ENCODE measurements around the gene ELANE.
"Not testable (repeated sequence)": the region's sequence is repeated elsewhere in the genome, so short reads cannot be mapped to it uniquely, and the experiment has no call there.

Gene ELANE

DNA sequence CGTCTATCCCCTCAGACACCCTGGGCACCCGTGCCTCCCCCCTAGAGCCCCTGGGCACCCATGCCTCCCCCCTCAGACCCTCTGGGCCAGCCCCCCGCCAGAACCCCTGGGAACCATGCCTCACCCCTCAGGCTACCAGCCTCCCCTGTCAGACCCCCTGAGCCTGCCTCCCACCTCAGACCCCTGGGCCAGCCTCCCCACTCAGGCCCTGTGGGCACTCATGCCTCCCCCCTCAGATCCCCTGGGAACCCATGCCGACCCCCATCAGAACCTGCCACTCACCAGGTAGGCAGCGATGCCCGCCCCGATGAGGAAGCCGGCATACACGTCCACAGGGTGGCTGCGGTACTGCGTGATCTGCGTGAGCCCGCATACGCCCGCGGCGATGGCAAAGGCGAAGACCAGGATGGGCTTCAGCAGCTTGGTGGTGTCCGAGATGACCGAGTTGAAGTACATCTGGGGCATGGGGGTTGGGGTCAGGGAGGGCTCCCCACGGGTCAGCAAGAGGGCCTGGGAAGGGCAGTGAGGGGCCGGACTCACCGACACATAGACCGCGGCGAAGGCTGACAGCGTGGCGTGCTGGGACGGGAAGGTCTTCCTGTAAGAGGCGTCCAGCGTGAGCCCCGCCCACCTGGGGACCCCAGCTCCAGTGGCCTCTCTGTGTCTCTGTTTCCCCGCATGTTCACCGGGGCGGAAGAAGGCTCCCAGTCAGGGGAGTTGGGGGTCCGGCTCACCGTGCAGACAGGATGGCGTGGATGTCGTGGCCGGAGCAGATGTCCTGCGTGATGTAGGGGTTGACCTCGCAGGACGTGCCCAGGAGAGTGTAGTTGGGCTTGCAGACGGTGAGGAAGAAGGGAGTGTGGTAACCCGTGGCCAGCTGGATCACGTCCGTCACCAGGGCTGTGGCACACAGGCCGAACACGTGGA, 37.7 kb upstream of the ELANE start:
- no peak for DNase-seq

DNA sequence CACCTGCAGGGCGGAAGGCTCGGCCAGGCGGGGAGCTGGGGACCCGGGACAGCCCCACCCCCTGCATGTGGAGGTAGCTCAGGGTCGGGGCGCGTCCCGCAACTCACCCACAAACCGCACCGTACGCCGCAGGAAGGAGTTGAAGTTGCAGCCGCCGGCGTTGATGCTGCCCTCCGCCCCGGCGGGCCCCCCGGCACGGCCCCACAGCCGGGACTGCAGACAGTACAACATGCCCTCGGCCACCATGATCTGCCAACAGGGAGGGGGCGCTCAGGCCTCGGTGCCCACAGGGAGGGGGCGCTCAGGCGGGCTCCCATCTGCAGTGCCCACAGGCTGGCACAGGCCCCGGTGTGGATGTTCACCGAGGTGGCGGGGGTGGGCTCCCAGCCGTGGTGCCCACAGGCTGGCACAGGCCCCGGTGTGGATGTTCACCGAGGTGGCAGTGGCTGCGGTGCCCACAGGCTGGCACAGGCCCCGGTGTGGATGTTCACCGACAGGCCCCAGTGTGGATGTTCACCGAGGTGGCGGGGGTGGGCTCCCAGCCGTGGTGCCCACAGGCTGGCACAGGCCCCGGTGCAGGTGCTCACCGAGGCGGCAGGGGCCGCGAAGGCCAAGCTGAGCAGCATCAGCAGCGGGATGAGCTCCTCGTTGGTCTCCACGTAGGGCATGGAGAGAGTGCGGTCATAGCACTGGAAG, 36.9 kb upstream of the ELANE start:
- no peak for DNase-seq

DNA sequence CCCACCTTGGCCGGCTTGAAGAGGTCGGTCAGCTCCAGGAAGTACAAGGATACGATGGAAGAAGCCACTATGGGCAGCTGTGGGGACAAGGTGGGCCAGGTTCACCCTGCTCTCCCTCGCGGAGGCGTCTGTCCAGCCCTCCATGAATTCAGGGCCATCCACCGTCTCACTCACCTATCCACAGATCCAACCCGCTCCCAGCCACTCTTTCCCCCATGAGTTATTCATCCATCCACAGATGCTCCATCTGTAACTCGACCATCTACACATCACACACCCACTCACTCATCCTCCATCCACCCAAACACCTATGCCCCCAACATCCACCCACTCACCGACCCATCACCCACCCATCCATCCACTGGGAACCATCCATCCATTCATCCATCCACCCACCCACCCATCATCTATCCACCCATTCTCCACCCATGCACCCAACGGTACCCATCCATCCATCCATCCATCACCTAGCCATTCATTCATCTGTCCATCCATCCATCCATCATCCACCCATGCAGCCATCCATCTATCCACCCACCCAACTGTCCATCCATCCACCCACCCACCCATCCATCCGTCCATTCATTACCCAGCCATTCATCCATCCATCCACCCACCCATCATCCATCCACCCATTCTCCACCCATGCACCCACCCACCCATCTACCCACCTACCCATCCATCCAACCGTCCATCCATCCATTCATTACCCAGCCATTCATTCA, 36.2 kb upstream of the ELANE start:
- DNase-seq: no peak

DNA sequence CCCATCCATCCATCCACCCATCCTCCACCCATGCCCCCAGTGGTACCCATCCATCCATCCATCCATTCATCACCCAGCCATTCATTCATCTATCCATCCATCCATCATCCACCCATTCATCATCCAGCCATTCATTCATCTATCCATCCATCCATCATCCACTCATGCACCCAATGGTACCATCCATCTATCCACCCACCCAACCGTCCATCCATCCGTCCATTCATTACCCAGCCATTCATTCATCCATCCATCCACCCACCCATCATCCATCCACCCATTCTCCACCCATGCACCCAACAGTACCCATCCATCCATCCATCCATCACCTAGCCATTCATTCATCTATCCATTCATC, 35.6 kb upstream of the ELANE start:
- no peak for DNase-seq

DNA sequence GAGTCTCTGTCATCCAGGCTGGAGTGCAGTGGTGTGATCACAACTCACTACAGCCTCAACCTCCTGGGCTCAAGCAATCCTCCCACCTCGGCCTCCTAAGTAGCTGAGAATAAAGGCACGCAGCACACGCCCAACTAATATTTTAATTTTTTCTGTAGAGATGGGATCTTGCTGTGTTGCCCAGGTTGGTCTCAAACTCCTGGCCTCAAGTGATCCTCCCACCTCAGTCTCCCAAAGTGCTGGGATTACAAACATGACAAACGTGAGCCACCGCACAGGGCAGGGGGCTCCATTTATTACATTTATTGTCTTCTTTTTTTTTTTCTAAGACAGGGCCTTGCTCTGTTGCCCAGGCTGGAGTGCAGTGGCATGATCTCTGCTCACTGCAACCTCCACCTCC, 31.9 kb upstream of the ELANE start:
- not testable (repeated sequence) for DNase-seq

DNA sequence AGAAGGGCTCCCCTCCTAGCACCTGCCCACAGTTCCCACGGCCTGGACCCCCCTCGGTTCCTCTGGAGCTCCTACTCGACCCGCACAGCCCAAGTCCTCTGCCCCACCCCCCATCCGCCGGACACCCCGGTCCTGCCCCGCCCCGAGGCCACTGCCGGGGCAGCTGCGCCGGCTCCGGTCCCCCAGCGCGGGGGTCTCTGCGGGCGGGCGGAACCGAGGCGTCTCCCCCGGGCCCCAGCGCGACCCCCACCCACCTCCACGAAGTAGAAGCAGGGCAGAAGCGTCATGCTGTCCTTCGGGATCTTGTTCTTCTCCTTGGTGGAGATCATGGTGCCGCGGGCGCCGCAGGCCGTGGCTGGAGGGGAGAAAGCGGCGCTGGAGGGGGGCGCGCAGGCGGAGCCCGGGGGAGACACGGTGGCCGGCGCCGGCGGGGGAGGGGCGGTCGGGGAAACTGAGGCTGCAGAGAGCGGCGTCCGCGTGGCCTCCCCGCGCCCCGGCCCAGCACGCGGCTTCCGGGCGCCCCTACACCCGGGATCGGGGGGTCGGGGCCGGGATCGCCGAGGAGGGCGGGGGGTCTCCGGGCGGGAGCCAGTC, 30.8 kb upstream of the ELANE start:
- DNase-seq: no peak

DNA sequence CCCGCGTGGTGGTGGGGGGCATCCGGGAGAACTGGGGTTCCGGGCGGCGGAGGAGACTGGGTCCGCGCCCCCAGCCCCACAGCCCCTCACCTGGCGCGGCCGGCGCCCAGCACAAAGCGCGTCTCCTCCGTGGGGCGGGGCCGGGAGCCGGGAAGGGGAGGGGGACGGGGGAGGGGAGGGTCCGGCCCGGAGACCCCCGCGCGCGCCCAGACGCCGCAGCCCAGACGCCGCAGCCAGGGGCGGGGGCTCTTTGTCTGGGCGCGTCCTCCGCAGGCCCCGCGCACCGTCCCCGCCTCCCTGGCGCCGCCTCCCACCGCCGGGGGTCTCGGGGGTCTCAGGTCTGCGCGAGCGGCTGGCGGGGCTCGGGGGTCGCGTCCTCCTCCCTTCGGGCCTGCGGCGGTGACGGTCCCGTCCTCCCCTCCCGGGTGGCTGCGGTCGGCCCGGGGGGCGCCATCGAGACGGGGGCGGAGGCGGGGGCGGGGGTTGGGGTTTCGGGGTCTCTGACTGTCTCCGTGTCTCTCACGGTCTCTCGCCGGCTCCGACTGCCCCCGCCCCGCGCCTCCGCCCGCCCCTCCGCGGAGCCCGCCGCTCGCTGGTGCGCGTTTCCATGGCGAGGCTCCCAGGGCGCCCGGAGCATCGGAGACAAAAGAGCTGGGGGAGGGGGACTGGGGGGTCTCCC, 30.1 kb upstream of the ELANE start, which contains the start of gene PLPPR3:
Gene PLPPR3 (minus strand): TSS at position 131 of the 679 bp plus-strand sequence. CDS start 396 bp downstream, outside the sequence.
- no peak for DNase-seq

DNA sequence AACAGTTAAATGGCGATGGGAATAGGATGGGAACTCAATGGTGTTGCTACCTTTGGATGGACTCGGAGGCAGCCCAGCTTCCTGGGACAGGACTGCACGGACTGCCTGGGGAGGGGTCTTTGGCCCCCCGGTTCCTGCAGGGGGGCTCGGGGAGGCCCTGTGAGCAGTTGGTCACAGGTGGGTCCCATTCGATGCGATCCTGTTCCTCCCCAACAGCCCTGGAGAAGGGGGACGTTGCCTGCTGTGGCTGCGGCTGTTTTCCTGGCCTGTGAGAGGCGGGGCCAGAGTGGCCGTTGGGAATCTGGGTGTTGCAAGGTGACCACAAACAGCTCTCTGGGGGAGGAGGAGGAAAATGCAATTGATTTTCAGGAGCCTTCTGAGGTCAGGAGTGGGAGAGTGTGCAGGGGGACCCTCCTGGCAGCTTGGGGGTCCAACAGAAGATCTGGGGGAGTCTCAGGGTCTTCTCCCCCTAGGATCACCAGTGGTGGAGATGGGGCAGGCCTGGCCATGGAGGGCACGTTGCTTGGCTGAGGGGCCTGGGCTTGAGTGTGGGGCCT, 28.5 kb upstream of the ELANE start:
- no peak for DNase-seq

DNA sequence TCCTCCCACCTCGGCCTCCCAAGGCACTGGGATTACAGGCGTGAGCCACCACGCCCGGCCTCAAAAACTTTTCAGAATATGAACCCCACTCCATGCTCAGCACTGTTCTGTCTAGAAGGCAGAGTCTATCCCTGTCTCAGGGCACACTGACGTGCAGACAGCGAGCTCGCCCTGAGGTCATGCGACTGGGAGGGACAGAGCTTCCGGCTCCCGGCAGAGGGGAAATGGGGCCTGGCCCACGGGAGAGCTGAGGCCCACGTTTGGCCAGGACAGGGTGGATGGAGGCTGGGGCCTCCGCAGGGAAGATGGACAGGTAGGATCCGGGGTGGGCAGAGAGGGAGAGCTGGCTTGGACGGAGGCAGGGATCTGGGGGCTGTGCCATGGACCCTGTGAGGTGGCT, 27.2 kb upstream of the ELANE start:
- no peak for DNase-seq

DNA sequence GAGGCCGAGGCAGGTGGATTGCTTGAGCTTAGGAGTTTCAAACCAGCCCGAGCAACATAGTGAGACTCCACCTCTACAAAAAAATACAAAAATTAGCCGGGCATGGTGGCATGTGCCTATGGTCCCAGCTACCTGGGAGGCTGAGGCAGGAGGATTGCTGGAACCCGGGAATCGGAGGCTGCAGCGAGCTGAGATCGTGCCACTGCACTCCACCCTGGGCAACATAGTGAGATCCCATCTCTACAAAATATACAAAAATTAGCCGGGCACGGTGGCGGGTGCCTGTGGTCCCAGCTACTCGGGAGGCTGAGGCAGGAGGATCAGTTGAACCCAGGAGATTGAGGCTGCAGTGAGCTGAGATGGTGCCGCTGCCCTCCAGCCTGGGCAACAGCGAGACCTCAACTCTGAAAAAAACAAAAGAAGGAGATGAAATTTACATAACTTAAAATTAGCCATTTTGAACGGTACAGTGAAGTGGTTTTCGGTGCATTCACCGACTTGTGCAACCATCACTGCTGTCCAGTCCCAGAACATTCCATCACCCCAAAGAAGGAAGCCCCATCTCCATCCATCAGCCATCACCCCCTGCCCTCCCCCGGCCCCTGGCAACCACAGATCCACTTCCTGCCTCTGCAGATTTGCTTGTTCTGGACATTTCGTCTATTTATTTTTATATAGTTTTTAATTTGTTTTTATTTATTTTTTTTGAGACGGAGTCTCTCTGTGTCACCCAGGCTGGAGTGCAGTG, 26.0 kb upstream of the ELANE start:
- DNase-seq: no peak

DNA sequence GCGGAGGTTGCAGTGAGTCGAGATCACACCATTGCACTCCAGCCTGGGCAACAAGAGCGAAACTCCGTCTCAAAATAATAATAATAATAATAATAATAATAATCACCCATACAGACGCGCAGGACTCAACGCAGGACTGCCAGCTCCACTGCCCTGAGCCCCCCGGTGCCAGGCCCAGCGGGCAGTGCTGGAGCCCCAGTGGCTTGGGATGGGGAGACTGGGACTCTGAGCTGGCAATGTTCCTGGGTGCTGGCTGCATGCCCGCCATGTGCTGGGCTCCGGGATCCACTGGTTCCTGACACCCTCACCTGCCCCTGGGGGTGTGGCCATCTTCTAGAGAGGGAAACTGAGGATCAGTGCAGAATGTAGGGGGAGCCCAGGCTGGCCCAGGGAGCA, 24.8 kb upstream of the ELANE start:
- no peak for DNase-seq

DNA sequence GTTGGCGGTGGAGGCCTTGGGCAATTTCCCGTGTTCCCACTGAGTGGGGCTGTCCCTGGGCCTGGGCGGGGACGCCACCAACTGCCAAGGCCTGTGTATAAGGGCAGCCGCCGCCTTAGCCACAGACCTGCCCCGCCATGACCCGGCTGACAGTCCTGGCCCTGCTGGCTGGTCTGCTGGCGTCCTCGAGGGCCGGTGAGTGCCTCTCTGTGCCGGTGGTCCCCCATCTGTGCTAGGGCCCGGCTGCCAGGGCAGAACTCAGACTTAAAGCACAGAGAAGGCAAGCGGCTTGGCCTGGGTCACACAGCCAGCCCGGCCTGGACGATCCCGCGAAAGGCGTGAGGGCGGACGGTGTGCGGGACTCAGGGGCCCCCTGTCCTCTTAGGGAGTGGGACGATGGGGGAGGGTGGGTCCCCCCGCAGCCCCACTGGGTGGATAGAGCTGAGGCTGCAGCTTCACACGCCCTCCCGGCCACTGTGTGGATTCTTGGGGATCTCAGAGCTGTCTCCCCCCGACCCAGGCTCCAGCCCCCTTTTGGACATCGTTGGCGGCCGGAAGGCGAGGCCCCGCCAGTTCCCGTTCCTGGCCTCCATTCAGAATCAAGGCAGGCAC, 24.3 kb upstream of the ELANE start, which contains the start of gene AZU1:
Gene AZU1 (plus strand): TSS at position 128 of the 612 bp plus-strand sequence. CDS start 10 bp downstream, at position 138.
- no peak for DNase-seq

DNA sequence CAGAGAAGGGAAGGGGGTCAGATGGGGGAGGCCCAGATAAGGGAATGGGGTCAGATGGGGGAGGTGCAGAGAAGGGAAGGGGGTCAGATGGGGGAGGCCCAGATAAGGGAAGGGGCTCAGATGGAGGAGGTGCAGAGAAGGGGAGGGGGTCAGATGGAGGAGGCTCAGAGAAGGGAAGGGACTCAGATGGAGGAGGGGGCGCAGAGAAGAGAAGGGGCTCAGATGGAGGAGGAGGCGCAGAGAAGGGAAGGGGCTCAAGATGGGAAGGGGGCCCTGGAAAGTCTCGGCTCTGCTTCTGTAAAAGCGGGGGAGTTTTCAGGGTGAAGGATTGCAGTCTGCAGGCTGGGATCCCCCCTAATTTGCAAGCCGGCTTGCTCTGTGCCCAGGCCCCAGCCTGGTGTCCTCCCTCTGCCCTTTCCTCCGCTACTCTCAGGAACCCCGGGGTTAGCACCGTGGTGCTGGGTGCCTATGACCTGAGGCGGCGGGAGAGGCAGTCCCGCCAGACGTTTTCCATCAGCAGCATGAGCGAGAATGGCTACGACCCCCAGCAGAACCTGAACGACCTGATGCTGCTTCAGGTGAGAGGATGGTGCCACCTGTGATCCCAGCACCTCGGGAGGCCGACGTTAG, 22.9 kb upstream of the ELANE start:
- DNase-seq: no peak

DNA sequence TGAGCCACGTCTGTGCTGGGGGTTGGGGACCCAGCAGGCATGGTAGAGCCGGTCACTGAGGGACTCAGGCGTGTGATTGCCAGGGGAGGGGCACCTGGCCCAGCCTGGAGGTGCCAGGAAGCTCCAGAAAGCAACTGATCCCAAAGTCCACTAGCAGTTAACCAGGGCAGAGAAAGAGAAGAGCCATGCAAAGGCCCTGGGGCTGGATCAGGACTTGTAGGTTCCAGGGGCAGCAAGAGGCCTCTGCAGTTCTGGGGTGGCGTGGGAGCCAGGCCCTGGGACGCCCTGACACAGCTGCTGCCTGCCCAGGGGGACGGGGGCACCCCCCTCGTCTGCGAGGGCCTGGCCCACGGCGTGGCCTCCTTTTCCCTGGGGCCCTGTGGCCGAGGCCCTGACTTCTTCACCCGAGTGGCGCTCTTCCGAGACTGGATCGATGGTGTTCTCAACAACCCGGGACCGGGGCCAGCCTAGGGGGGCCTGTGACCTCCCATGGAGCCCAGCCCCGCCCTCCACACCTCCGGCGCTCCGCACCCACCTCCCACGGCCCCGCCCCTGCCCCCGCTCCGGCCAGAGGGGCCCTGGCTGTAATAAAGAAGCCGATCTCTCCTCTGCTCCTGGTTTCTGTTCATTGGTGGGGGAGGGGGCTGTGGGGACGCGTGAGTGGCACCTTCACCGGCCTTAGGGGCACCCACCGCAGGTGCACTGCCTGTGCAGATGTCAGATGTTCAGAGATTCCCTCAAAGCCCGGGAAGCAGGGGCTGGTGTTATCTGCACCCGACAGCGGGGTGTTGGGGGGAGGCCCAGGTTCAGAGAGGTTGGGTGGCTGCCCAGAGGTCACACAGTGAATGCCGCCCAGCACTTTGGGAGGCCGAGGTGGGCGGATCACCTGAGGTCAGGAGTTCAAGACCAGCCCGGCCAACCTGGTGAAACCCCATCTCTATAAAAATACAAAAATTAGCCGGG, 20.4 kb upstream of the ELANE start:
- no peak for DNase-seq

DNA sequence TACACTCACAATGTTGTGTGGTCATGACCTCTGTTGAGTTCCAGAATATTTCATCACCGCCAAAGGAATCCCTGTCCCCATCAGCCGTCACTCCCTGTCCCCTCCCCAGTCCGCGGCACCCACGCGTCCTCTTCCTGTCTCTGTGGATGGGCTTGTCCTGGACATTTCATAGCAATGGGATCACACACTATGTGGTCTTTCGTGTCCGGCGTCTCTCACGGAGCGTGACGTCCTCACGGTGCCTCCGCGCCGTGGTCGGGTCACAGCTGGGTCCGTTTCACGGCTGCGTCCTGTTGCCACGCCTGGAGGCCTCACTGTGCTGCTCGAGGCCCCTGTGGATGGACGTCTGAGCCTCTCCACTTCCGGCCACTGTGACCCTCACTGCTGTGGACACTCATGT, 17.9 kb upstream of the ELANE start:
- no peak for DNase-seq

DNA sequence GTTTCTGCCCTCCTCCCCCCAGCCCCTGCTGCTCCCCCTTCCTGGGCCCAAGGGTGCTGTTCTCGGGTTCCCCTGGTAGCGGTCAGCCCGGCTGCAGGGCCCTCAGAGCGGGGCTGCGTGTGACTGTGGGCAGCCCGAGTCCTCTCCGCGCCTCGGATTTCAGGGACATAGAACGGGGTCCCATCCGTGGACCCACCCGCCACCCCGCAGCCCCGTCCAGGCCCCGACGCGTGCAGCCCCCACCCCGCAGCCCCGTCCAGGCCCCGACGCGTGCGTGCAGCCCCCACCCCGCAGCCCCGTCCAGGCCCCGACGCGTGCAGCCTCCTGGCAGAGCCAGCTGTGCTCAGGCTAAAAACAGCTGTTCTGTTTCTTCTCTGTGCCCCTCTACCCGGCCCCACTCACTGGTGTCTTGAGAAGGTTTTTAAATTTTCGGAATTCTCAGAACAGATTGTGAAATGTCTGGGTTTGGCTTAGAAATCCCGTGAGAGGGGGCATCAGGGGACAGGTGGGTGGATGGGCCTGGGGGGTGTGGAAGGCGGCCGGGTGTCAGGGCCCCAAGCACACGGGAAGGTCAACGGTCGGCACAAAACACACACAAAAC, 16.8 kb upstream of the ELANE start:
- no peak for DNase-seq

DNA sequence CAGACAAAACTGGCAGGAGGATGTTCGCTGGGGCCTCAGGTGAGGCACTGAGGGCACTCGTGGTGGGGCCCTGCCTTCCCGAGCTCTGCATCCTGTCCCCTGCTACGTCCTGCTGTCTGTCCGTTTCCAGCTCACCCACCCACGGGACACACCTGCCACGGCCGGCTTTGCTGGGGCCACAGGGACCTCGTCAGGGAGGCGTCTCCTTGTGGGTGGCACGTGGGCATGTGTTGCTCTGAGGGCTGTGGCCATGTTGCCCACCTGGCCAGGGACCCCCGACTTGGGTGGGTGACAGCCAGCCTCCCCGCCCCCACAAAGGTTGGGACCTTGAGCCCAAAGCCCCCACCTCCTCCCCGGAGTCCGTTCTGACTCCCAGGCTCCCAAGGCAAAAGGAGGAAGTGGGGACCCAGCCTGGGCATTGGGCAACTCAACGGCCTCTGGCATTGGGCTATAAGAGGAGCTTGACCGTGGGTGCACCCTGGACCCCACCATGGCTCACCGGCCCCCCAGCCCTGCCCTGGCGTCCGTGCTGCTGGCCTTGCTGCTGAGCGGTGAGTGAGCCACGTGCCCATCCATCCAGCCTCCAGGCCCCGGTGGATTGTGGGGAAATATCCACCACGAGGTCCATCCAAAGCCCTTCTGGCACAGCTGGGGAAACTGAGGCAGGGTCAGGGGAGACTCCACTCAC, 11.4 kb upstream of the ELANE start, which contains the start of gene PRTN3:
Gene PRTN3 (plus strand): TSS at position 481 of the 688 bp plus-strand sequence. CDS start 10 bp downstream, at position 491.
- no peak for DNase-seq

DNA sequence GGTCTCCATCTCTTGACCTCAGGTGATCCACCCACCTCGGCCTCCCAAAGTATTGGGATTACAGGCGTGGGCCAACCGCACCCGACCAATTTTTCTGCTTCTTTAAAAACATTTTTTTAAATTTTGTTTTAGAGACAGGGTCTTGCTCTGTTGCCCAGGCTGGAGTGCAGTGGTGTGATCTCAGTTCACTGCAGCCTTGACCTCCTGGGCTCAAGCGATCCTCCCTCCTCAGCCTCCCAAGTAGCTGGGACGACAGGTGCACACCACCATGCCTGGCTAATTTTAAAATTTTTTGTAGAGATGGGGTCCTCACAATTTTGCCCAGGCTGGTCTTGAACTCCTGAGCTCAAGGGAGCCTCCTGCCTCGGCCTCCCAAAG, 9.3 kb upstream of the ELANE start:
- not testable (repeated sequence) for DNase-seq

All from CD4-positive, alpha-beta T cell treated with Interleukin-21 for 1 hour (primary cell).